Cardiac fibroblast (primary cell): ENCODE measurements around the gene PHF13.

Experiments used
- DNase-seq, 2 donors: peaks; one replicate each; pipeline versions ENCODE4 v3.0.0 to v3.0.0-alpha.2; 2010; ENCODE audit warnings: low read depth in 2 of 2
- H3K4me3 ChIP-seq, 2 donors: replicated peaks in 1 of 2; 1 replicate in 1 of 2; 2 replicates in 1 of 2; pipeline ENCODE4 v1.5.1; 2011; ENCODE audit warnings: low read depth in 2 of 2, low read length in 2 of 2, mild to moderate bottlenecking in 2 of 2, moderate library complexity in 1 of 2
- CTCF ChIP-seq: IDR thresholded peaks from one replicate; pipeline ENCODE4 v1.5.1; 2011; ENCODE audit warnings: low read depth, mild to moderate bottlenecking, low read length, inconsistent platforms

The PHF13 gene

GRCh38 chr1:6592441-6592840 is 21.1 kb upstream of the PHF13 start:
- DNase-seq = no peak
- no peak for TF ChIP-seq CTCF
- no peak overlapping the region for H3K4me3 ChIP-seq

- no peak for DNase-seq
- no peak overlapping the region for H3K4me3 ChIP-seq
- no peak for TF ChIP-seq CTCF
Observed at GRCh38 chr1:6592865-6593593, 20.5 kb upstream of the PHF13 start.

- no peak overlapping the region for H3K4me3 ChIP-seq
- no peak for TF ChIP-seq CTCF
- DNase-seq = no peak
Observed at GRCh38 chr1:6593810-6594209, 19.7 kb upstream of the PHF13 start.

GRCh38 chr1:6594977-6595740 is 18.4 kb upstream of the PHF13 start:
- no peak overlapping the region for H3K4me3 ChIP-seq
- no peak for DNase-seq
- TF ChIP-seq CTCF = no peak

GRCh38 chr1:6596351-6596750 is 17.2 kb upstream of the PHF13 start:
- no peak for DNase-seq
- H3K4me3 ChIP-seq = no peak overlapping the region
- no peak for TF ChIP-seq CTCF

- no peak for TF ChIP-seq CTCF
- no peak for DNase-seq
- no peak overlapping the region for H3K4me3 ChIP-seq
Observed at GRCh38 chr1:6596886-6597776, 16.4 kb upstream of the PHF13 start.
